GM19324 (cell line): ENCODE data around the gene HIVEP3.

Experiments used
- ATAC-seq: cut with Tn5 transposase; IDR thresholded peaks from one replicate; pipeline ENCODE4 v1.9.1; 2021; ENCODE audit warnings: mild to moderate bottlenecking, moderate library complexity; ENCODE audit not compliant: unreplicated experiment, low FRiP score

HIVEP3 gene

GRCh38 chr1:41768583-41768982 lies 150.1 kb downstream of the HIVEP3 start:
- ATAC-seq, result no peak

GRCh38 chr1:41767534-41768525 lies 150.9 kb downstream of the HIVEP3 start:
- ATAC-seq, result no peak

- ATAC-seq, result no peak
Measured at GRCh38 chr1:41766546-41766945, 152.2 kb downstream of the HIVEP3 start.

- no peak for ATAC-seq
Measured at GRCh38 chr1:41766041-41766440, 152.7 kb downstream of the HIVEP3 start.

GRCh38 chr1:41765152-41765551 lies 153.6 kb downstream of the HIVEP3 start:
- no peak for ATAC-seq

- ATAC-seq, result no peak
Measured at GRCh38 chr1:41764656-41765055, 154.1 kb downstream of the HIVEP3 start.

- ATAC-seq, result no peak
Measured at GRCh38 chr1:41762777-41763176, 155.9 kb downstream of the HIVEP3 start.

GRCh38 chr1:41762251-41762650 lies 156.5 kb downstream of the HIVEP3 start:
- ATAC-seq, result no peak

- no peak for ATAC-seq
Measured at GRCh38 chr1:41758904-41759548, 159.7 kb downstream of the HIVEP3 start.

- ATAC-seq, result no peak
Measured at GRCh38 chr1:41758500-41758899, 160.2 kb downstream of the HIVEP3 start.

GRCh38 chr1:41754540-41754939 lies 164.2 kb downstream of the HIVEP3 start:
- no peak for ATAC-seq

GRCh38 chr1:41752514-41753170 lies 166.1 kb downstream of the HIVEP3 start:
- no peak for ATAC-seq

GRCh38 chr1:41751804-41752513 lies 166.8 kb downstream of the HIVEP3 start:
- no peak for ATAC-seq

GRCh38 chr1:41749991-41750745 lies 168.6 kb downstream of the HIVEP3 start:
- no peak for ATAC-seq

- ATAC-seq, result no peak
Measured at GRCh38 chr1:41745022-41745421, 173.7 kb downstream of the HIVEP3 start.

- ATAC-seq, result no peak
Measured at GRCh38 chr1:41743366-41743765, 175.4 kb downstream of the HIVEP3 start.

GRCh38 chr1:41742219-41742618 lies 176.5 kb downstream of the HIVEP3 start:
- no peak for ATAC-seq

- ATAC-seq, result no peak
Measured at GRCh38 chr1:41741244-41741643, 177.5 kb downstream of the HIVEP3 start.

GRCh38 chr1:41740630-41741239 lies 178.0 kb downstream of the HIVEP3 start:
- no peak for ATAC-seq
